H9 (cell line): Measurements from ENCODE around the gene SEMA3G. TPM values are rescaled to one million over a fixed set of nuclear protein-coding genes. Genes with fewer than 3 reads are reported as not detected.

Experiments used
- DNase-seq: peaks from one replicate; pipeline ENCODE4 v3.0.0-alpha.2; 2017
- H2AFZ ChIP-seq: one replicate; pipeline ENCODE4 v1.6.1; 2013; ENCODE audit warnings: mild to moderate bottlenecking, low read length, control low read depth, moderate library complexity
- H2AK5ac ChIP-seq: 2 replicates; pipeline ENCODE4 v1.6.1; 2013; ENCODE audit warnings: low read length, control low read depth, mixed read lengths; ENCODE audit not compliant: insufficient read length
- H2BK120ac ChIP-seq: one replicate; pipeline ENCODE4 v1.6.1; 2013; ENCODE audit warnings: low read depth, mild to moderate bottlenecking, low read length, control low read depth, inconsistent platforms; ENCODE audit not compliant: poor library complexity, severe bottlenecking
- H2BK12ac ChIP-seq: 2 replicates; pipeline ENCODE4 v1.6.1; 2013; ENCODE audit warnings: low read length, control low read depth, mixed read lengths, low read depth; ENCODE audit not compliant: insufficient read length
- H2BK15ac ChIP-seq: 2 replicates; pipeline ENCODE4 v1.6.1; 2013; ENCODE audit warnings: low read depth, low read length, control low read depth
- H2BK20ac ChIP-seq: one replicate; pipeline ENCODE4 v1.6.1; 2013; ENCODE audit warnings: low read depth, mild to moderate bottlenecking, low read length, control low read depth, inconsistent platforms; ENCODE audit not compliant: poor library complexity, severe bottlenecking
- H2BK5ac ChIP-seq: 2 replicates; pipeline ENCODE4 v1.6.1; 2013; ENCODE audit warnings: low read length, control low read depth, mixed read lengths; ENCODE audit not compliant: insufficient read length
- H3K14ac ChIP-seq: 2 replicates; pipeline ENCODE4 v1.6.1; 2013; ENCODE audit warnings: low read length, control low read depth; ENCODE audit not compliant: insufficient read depth
- H3K18ac ChIP-seq: 2 replicates; pipeline ENCODE4 v1.6.1; 2013; ENCODE audit warnings: low read depth, mild to moderate bottlenecking, mixed read lengths, low read length, control low read depth; ENCODE audit not compliant: insufficient read length
- H3K23ac ChIP-seq: 2 replicates; pipeline ENCODE4 v1.6.1; 2013; ENCODE audit warnings: low read length, control low read depth, mixed read lengths, low read depth; ENCODE audit not compliant: insufficient read length
- H3K23me2 ChIP-seq: 2 replicates; pipeline ENCODE4 v1.6.1; 2013; ENCODE audit warnings: low read depth, mild to moderate bottlenecking, mixed read lengths, low read length, control low read depth; ENCODE audit not compliant: insufficient read length, poor library complexity, severe bottlenecking
- H3K27ac ChIP-seq: 2 replicates; pipeline ENCODE4 v1.5.1; 2013; ENCODE audit warnings: low read length, control low read depth, mixed read lengths, low read depth; ENCODE audit not compliant: insufficient read length
- H3K27me3 ChIP-seq: 2 replicates; pipeline ENCODE4 v1.6.1; 2013; ENCODE audit warnings: low read length, control low read depth, inconsistent platforms; ENCODE audit not compliant: insufficient read depth
- H3K4ac ChIP-seq: 2 replicates; pipeline ENCODE4 v1.6.1; 2013; ENCODE audit warnings: low read depth, mild to moderate bottlenecking, control low read depth, inconsistent platforms, low read length, moderate library complexity
- H3K4me1 ChIP-seq: 2 replicates; pipeline ENCODE4 v1.6.1; 2013; ENCODE audit warnings: low read length, control low read depth, inconsistent platforms; ENCODE audit not compliant: insufficient read depth
- H3K4me2 ChIP-seq: 2 replicates; pipeline ENCODE4 v1.6.1; 2013; ENCODE audit warnings: low read length, control low read depth, mixed read lengths; ENCODE audit not compliant: insufficient read length, insufficient read depth
- H3K56ac ChIP-seq: 2 replicates; pipeline ENCODE4 v1.6.1; 2013; ENCODE audit warnings: low read depth, mild to moderate bottlenecking, mixed read lengths, low read length, control low read depth; ENCODE audit not compliant: insufficient read length
- H3K79me1 ChIP-seq: 2 replicates; pipeline ENCODE4 v1.6.1; 2013; ENCODE audit warnings: low read depth, mild to moderate bottlenecking, moderate library complexity, low read length, control low read depth, inconsistent platforms; ENCODE audit not compliant: insufficient read depth, poor library complexity, severe bottlenecking
- H3K79me2 ChIP-seq: 2 replicates; pipeline ENCODE4 v1.6.1; 2013; ENCODE audit warnings: low read length, control low read depth, inconsistent platforms; ENCODE audit not compliant: insufficient read depth
- H3K9ac ChIP-seq: 2 replicates; pipeline ENCODE4 v1.6.1; 2013; ENCODE audit warnings: low read length, control low read depth, mixed read lengths; ENCODE audit not compliant: insufficient read length; ENCODE audit errors: extremely low read depth
- H3K9me3 ChIP-seq: one replicate; pipeline ENCODE4 v1.6.1; 2013; ENCODE audit warnings: low read depth, low read length, inconsistent platforms; ENCODE audit not compliant: control insufficient read depth
- H3T11ph ChIP-seq: one replicate; pipeline ENCODE4 v1.6.1; 2013; ENCODE audit warnings: mild to moderate bottlenecking, low read length, control low read depth, inconsistent platforms
- H4K20me1 ChIP-seq: one replicate; pipeline ENCODE4 v1.6.1; 2013; ENCODE audit not compliant: control insufficient read depth, insufficient read length, insufficient read depth
- H4K5ac ChIP-seq: 2 replicates; pipeline ENCODE4 v1.6.1; 2013; ENCODE audit warnings: low read depth, mild to moderate bottlenecking, mixed read lengths, low read length, control low read depth; ENCODE audit not compliant: insufficient read length
- H4K8ac ChIP-seq: replicated peaks from 2 replicates; pipeline ENCODE4 v1.6.1; 2013; ENCODE audit warnings: low read length, control low read depth, mixed read lengths, low read depth; ENCODE audit not compliant: insufficient read length
- H4K91ac ChIP-seq: 2 replicates; pipeline ENCODE4 v1.6.1; 2013; ENCODE audit warnings: low read depth, mild to moderate bottlenecking, moderate library complexity, mixed read lengths, low read length, control low read depth; ENCODE audit not compliant: insufficient read length
- H3K27ac Mint-ChIP-seq, 3 experiments: 2 replicates in 2 of 3; 3 replicates in 1 of 3; pipeline ENCODE4 v1.8.0; 2020 to 2021; ENCODE audit warnings: mixed read lengths in 3 of 3, mild to moderate bottlenecking in 1 of 3, moderate library complexity in 1 of 3
- H3K27me3 Mint-ChIP-seq: 2 replicates; pipeline ENCODE4 v1.8.0; 2021; ENCODE audit warnings: low read depth, mild to moderate bottlenecking, moderate library complexity, mixed read lengths
- H3K36me3 Mint-ChIP-seq, 3 experiments: 2 replicates in 2 of 3; 3 replicates in 1 of 3; pipeline ENCODE4 v1.8.0; 2020 to 2021; ENCODE audit warnings: low read depth in 3 of 3, mixed read lengths in 3 of 3; ENCODE audit not compliant: insufficient read depth in 1 of 3
- H3K4me1 Mint-ChIP-seq, 2 experiments: 2 replicates each; pipeline ENCODE4 v1.8.0; 2020; ENCODE audit warnings: mixed read lengths in 2 of 2
- H3K4me3 Mint-ChIP-seq, 2 experiments: 2 replicates in 1 of 2; 3 replicates in 1 of 2; pipeline ENCODE4 v1.8.0; 2020 to 2021; ENCODE audit warnings: mild to moderate bottlenecking in 2 of 2, mixed read lengths in 2 of 2, moderate library complexity in 1 of 2
- H3K9me3 Mint-ChIP-seq, 2 experiments: 2 replicates in 1 of 2; 3 replicates in 1 of 2; pipeline ENCODE4 v1.8.0; 2020; ENCODE audit warnings: mild to moderate bottlenecking in 2 of 2, mixed read lengths in 2 of 2, moderate library complexity in 1 of 2
- whole genome bisulfite sequencing: extraction: QIAGEN DNeasy Blood & Tissue Kit; methylation state at CpG from one replicate; pipeline ENCODE4 v1.1.7; 2013; ENCODE audit warnings: missing lambda C conversion rate, low lambda C conversion rate, mixed read lengths; ENCODE audit not compliant: insufficient read length; ENCODE audit errors: extremely low coverage; 5-methylcytosine and 5-hydroxymethylcytosine counted together
- total RNA-seq: library from RNA; stranded (reverse); gene quantifications from 2 replicates; pipeline ENCODE4 v1.2.1, GENCODE V29; 2021
- TF ChIP-seq, protein P1 (sequence below): fragments of 200-600 bp; sonication (generic); conservative IDR thresholded peaks from 3 replicates; pipeline ENCODE4 v1.8.0; 2021; ENCODE audit warnings: antibody characterized with exemption, mild to moderate bottlenecking

SEMA3G gene
- total RNA-seq, 1 experiment from 2014 or later, result 2.4 TPM

DNA sequence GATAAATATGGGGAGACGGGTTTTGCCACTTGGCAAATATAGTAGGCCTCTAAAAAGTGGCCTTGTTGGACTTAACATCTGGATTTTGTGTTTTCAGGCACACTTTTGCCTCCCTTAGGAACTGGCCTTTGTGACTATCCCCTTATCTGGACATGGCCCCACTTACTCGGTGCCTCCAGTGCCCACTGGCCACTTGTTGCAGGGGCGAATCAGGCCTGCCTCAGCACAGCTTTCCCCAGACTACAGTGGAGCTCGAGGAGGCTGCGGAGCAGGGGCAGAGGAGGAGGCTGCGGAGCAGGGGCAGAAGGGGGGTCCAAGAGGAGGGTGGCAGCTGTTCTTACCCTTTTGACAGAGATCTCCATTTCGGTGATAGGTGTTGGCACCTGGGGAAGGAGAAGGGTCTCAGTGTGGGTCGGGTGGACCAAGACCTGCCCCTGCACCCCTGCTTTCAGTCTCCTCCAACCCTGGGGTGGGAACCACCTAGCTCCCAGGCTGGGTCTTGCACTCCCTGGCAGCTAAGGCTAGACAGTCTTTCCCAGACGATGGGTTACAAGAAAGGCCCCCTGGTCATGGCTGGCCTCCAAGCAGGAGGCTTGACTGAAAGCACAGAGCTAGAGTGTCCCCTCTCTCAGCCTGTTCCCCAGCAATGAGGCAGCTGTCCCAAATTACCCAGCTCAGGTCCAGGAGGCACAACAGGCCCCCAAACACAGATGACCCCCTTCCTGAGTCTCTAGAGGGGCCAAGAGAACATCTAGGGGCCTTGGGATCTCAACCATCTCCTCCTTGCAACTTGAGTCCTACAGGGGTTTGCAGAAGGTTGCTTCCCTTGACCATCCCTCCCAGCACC, 6.1 kb downstream of the SEMA3G start:
- Histone ChIP-seq H3K14ac (no peak overlapping the region), H3K18ac (no peak overlapping the region), H2BK15ac (no peak overlapping the region), H4K20me1 (no peaks in the 10 kb centered on the region), H3K27ac (no peak overlapping the region), H4K8ac (no peak overlapping the region), H2AFZ (no peak overlapping the region), H3K9me3 (no peaks in the 10 kb centered on the region), H2BK120ac (no peak overlapping the region), H3K23me2 (no peaks in the 10 kb centered on the region), H3K27me3 (no peaks in the 10 kb centered on the region), H3K9ac (no peak overlapping the region), H4K91ac (no peak overlapping the region), H3K4me2 (no peak overlapping the region), H2BK12ac (no peak overlapping the region), H2BK5ac (no peak overlapping the region), H3K79me2 (no peaks in the 10 kb centered on the region), H3T11ph (no peak overlapping the region), H2AK5ac (no peak overlapping the region), H4K5ac (no peak overlapping the region), H3K4ac (no peak overlapping the region), H2BK20ac (no peak overlapping the region), H3K79me1 (no peaks in the 10 kb centered on the region), H3K56ac (no peak overlapping the region), H3K4me1 (no peaks in the 10 kb centered on the region), H3K23ac (no peak overlapping the region)
- no peak for DNase-seq
- no CpG with 5 or more reads among the region's 9 CpGs for WGBS
- TF ChIP-seq, protein P1, sequence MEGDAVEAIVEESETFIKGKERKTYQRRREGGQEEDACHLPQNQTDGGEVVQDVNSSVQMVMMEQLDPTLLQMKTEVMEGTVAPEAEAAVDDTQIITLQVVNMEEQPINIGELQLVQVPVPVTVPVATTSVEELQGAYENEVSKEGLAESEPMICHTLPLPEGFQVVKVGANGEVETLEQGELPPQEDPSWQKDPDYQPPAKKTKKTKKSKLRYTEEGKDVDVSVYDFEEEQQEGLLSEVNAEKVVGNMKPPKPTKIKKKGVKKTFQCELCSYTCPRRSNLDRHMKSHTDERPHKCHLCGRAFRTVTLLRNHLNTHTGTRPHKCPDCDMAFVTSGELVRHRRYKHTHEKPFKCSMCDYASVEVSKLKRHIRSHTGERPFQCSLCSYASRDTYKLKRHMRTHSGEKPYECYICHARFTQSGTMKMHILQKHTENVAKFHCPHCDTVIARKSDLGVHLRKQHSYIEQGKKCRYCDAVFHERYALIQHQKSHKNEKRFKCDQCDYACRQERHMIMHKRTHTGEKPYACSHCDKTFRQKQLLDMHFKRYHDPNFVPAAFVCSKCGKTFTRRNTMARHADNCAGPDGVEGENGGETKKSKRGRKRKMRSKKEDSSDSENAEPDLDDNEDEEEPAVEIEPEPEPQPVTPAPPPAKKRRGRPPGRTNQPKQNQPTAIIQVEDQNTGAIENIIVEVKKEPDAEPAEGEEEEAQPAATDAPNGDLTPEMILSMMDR, result no peak
- Mint-ChIP-seq H3K27ac (peak overlapping the region in 1 of 3 experiments; percentile 40; a peak in 1 of 7 replicates), H3K4me3 (no peak overlapping the region), H3K27me3 (peaks cover 2% of the 10 kb centered on the region; the same call in 1 of the 2 replicates), H3K36me3 (no peaks in the 10 kb centered on the region), H3K9me3 (no peaks in the 10 kb centered on the region), H3K4me1 (peaks cover 11 to 13% of the 10 kb centered on the region in 2 experiments)
